Uterus (tissue), 2 donors: ENCODE results near the gene ZNF888.

ENCODE experiments used
- POLR2A ChIP-seq, 2 donors: fragments of 450-650 bp; IDR thresholded peaks; one replicate each; pipeline ENCODE4 v1.6.1; 2016; ENCODE audit warnings: antibody characterized with exemption in 2 of 2, mild to moderate bottlenecking in 1 of 2, moderate library complexity in 1 of 2
- TF ChIP-seq, protein P1 (sequence below), 4 experiments: fragments of 200-600 bp in 2 of 4; fragments of 450-650 bp in 2 of 4; sonication (generic) in 2 of 4; IDR thresholded peaks; one replicate each; pipeline ENCODE4 v1.5.1; 2016 to 2019; ENCODE audit warnings: antibody characterized with exemption in 4 of 4, mild to moderate bottlenecking in 2 of 4, moderate library complexity in 1 of 4

DNA sequence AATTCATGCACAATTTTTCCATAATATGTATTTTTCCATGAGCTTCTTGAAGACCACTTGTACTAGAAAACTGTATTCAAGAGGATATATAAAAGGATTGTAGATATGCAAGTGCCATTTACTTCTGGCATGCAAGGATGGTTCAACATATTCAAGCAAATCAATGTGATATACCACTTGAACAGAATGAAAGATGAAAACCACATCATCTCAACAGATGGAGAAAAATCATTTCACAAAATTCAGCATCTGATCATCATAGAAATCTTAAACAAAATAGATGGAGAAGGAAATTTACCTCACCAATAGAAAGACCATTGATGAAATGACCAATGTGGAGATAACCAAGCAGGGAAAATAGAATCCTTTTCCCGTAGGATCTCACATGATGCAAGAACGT, 44.5 kb upstream of the ZNF888 start:
- no peak for TF ChIP-seq POLR2A (IDR thresholded peaks at IDR 0.05)
- TF ChIP-seq, protein P1, sequence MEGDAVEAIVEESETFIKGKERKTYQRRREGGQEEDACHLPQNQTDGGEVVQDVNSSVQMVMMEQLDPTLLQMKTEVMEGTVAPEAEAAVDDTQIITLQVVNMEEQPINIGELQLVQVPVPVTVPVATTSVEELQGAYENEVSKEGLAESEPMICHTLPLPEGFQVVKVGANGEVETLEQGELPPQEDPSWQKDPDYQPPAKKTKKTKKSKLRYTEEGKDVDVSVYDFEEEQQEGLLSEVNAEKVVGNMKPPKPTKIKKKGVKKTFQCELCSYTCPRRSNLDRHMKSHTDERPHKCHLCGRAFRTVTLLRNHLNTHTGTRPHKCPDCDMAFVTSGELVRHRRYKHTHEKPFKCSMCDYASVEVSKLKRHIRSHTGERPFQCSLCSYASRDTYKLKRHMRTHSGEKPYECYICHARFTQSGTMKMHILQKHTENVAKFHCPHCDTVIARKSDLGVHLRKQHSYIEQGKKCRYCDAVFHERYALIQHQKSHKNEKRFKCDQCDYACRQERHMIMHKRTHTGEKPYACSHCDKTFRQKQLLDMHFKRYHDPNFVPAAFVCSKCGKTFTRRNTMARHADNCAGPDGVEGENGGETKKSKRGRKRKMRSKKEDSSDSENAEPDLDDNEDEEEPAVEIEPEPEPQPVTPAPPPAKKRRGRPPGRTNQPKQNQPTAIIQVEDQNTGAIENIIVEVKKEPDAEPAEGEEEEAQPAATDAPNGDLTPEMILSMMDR (IDR thresholded peaks at IDR 0.05) = no peak
